Measurements from ENCODE around the gene PPP3CB.

The PPP3CB gene

DNA sequence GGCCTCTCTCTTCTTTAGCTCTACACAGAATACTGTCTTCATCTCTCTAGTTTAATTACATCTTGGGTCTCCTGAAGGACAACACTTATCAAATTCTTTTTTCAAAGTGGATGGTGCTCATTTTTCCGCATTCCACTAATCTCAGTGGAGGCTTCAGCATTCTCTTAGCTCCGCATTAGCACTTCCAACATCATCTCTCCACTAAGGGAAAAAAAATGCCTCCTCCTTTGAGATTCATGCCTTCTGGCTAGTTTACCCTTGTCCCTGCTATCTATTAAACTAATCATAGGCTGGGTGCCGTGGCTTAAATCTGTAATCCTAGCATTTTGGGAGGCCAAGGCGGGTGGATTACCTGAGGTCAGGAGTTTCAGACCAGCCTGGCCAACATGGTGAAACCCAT, 9.2 kb downstream of the PPP3CB start:
- no peak overlapping the region for H3K27ac ChIP-seq (ENCODE audit: low read length, poor library complexity, severe bottlenecking)
- H3K23ac ChIP-seq (ENCODE audit: low read length in 2 of 2) = no peak overlapping the region
- no peak overlapping the region for H3K9ac ChIP-seq (ENCODE audit: low read length)
- H3K18ac ChIP-seq (ENCODE audit: low read depth in 1 of 2, low read length in 2 of 2) = no peak overlapping the region
- no peak overlapping the region for H2AFZ ChIP-seq (ENCODE audit: low read depth, low read length)
- no peaks in the 10 kb centered on the region for H3K9me3 ChIP-seq (ENCODE audit: control insufficient read depth, low read length)
- H3K4ac ChIP-seq (ENCODE audit: low read depth in 1 of 2, low read length in 2 of 2) = no peak overlapping the region
- no peak overlapping the region for H4K8ac ChIP-seq (ENCODE audit: low read length)
- no peak overlapping the region for H2BK120ac ChIP-seq (ENCODE audit: low read depth, low read length)
- no peak overlapping the region for H2BK15ac ChIP-seq (ENCODE audit: low read depth, poor library complexity, severe bottlenecking)
- H2BK12ac ChIP-seq (ENCODE audit: low read length in 2 of 2) = no peak overlapping the region
- H3K79me1 ChIP-seq (replicated peaks; ENCODE audit: low read length, poor library complexity, severe bottlenecking) = peaks cover 11% of the 10 kb centered on the region
- H3K27me3 ChIP-seq (ENCODE audit: control insufficient read depth in 1 of 2, insufficient read depth in 1 of 2, low read length in 2 of 2) = no peaks in the 10 kb centered on the region
- H3K4me2 ChIP-seq (ENCODE audit: low read length, poor library complexity, severe bottlenecking) = no peak overlapping the region
- no peak overlapping the region for H2BK5ac ChIP-seq (ENCODE audit: low read depth, low read length, poor library complexity, severe bottlenecking)
- peaks cover 3 to 38% of the 10 kb centered on the region in 2 experiments for H3K36me3 ChIP-seq (ENCODE audit: control insufficient read depth in 1 of 2, insufficient read depth in 2 of 2, low read depth in 1 of 2, low read length in 2 of 2)
- no peaks in the 10 kb centered on the region for H3K4me1 ChIP-seq (ENCODE audit: control insufficient read depth, insufficient read depth, low read depth, low read length)
- no peak overlapping the region for H3K14ac ChIP-seq (ENCODE audit: low read length in 2 of 2)
- no peak for DNase-seq
- 99% methylated on average over 4 of the region's 4 CpGs for WGBS
- H2AK5ac ChIP-seq (ENCODE audit: low read length, severe bottlenecking) = no peak overlapping the region
- H4K91ac ChIP-seq (ENCODE audit: low read length) = no peak overlapping the region
- no peak overlapping the region for H3K4me3 ChIP-seq (ENCODE audit: insufficient read depth in 1 of 2, low read depth in 1 of 2, low read length in 2 of 2)

DNA sequence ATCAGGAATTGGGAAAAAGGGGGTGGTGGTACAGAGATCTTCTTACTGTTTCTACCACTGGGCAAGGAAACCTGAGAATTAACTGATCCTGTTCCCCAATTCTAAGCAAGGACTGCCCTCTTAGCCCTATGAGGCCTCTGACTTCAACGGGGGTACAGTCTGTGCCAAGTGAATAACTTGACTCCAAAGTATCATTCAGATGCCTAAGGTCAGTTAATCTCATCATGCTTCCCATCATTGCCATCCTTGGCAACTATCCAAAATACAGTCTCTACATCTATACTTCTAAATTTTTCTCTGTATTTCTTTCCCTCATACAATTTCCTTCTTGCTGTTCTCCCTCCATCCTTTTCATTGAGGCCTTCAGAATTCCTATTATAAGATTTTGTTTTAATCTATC, 10.5 kb downstream of the PPP3CB start:
- H3K4me1 ChIP-seq (ENCODE audit: control insufficient read depth, insufficient read depth, low read depth, low read length) = peaks cover 2% of the 10 kb centered on the region
- no peak overlapping the region for H3K4me3 ChIP-seq (ENCODE audit: insufficient read depth in 1 of 2, low read depth in 1 of 2, low read length in 2 of 2)
- no peak overlapping the region for H4K91ac ChIP-seq (ENCODE audit: low read length)
- H2BK15ac ChIP-seq (ENCODE audit: low read depth, poor library complexity, severe bottlenecking) = no peak overlapping the region
- no peak overlapping the region for H3K23ac ChIP-seq (ENCODE audit: low read length in 2 of 2)
- H3K27ac ChIP-seq (ENCODE audit: low read length, poor library complexity, severe bottlenecking) = no peak overlapping the region
- H3K14ac ChIP-seq (ENCODE audit: low read length in 2 of 2) = no peak overlapping the region
- WGBS = 70% methylated on average over 1 of the region's 1 CpG
- peaks cover 3 to 35% of the 10 kb centered on the region in 2 experiments for H3K36me3 ChIP-seq (ENCODE audit: control insufficient read depth in 1 of 2, insufficient read depth in 2 of 2, low read depth in 1 of 2, low read length in 2 of 2)
- no peak for DNase-seq
- no peak overlapping the region for H3K4ac ChIP-seq (ENCODE audit: low read depth in 1 of 2, low read length in 2 of 2)
- H3K9ac ChIP-seq (ENCODE audit: low read length) = no peak overlapping the region
- H2BK5ac ChIP-seq (ENCODE audit: low read depth, low read length, poor library complexity, severe bottlenecking) = no peak overlapping the region
- no peak overlapping the region for H2BK120ac ChIP-seq (ENCODE audit: low read depth, low read length)
- peaks cover 11% of the 10 kb centered on the region for H3K79me1 ChIP-seq (replicated peaks; ENCODE audit: low read length, poor library complexity, severe bottlenecking)
- H3K27me3 ChIP-seq (ENCODE audit: control insufficient read depth in 1 of 2, insufficient read depth in 1 of 2, low read length in 2 of 2) = no peaks in the 10 kb centered on the region
- no peak overlapping the region for H4K8ac ChIP-seq (ENCODE audit: low read length)
- H2AK5ac ChIP-seq (ENCODE audit: low read length, severe bottlenecking) = no peak overlapping the region
- no peak overlapping the region for H3K18ac ChIP-seq (ENCODE audit: low read depth in 1 of 2, low read length in 2 of 2)
- H3K4me2 ChIP-seq (ENCODE audit: low read length, poor library complexity, severe bottlenecking) = no peak overlapping the region
- H2BK12ac ChIP-seq (ENCODE audit: low read length in 2 of 2) = no peak overlapping the region
- H2AFZ ChIP-seq (ENCODE audit: low read depth, low read length) = no peak overlapping the region
- H3K9me3 ChIP-seq (ENCODE audit: control insufficient read depth, low read length) = no peaks in the 10 kb centered on the region

DNA sequence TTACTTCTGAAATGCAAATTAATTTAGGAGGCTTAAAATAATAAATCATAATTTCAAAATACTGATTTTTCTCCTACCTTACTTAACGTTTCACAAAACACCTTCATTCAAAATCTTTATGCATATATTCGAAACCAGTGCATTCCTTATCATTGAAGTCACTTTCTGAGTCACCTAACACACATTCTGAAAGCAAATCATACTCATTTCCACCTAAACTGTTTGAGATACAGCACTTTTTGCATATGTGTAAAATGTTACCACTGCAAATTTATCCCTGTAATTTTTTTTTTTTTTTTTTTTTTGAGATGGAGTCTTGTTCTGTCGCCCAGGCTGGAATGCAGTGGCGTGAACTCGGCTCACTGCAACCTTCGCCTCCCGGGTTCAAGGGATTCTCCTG, 15.7 kb downstream of the PPP3CB start:
- Histone ChIP-seq H2BK5ac (ENCODE audit: low read depth, low read length, poor library complexity, severe bottlenecking) (no peak overlapping the region), H3K9ac (ENCODE audit: low read length) (no peak overlapping the region), H4K91ac (ENCODE audit: low read length) (no peak overlapping the region), H3K79me1 (replicated peaks; ENCODE audit: low read length, poor library complexity, severe bottlenecking) (peaks cover 6% of the 10 kb centered on the region), H3K4me2 (ENCODE audit: low read length, poor library complexity, severe bottlenecking) (no peak overlapping the region), H2BK12ac (ENCODE audit: low read length in 2 of 2) (no peak overlapping the region), H3K4me3 (ENCODE audit: insufficient read depth in 1 of 2, low read depth in 1 of 2, low read length in 2 of 2) (no peak overlapping the region), H3K27me3 (ENCODE audit: control insufficient read depth in 1 of 2, insufficient read depth in 1 of 2, low read length in 2 of 2) (no peaks in the 10 kb centered on the region), H3K36me3 (ENCODE audit: control insufficient read depth in 1 of 2, insufficient read depth in 2 of 2, low read depth in 1 of 2, low read length in 2 of 2) (peaks cover 12 to 52% of the 10 kb centered on the region in 2 experiments), H3K18ac (ENCODE audit: low read depth in 1 of 2, low read length in 2 of 2) (no peak overlapping the region), H2AK5ac (ENCODE audit: low read length, severe bottlenecking) (no peak overlapping the region), H2BK15ac (ENCODE audit: low read depth, poor library complexity, severe bottlenecking) (no peak overlapping the region), H3K23ac (ENCODE audit: low read length in 2 of 2) (no peak overlapping the region), H2AFZ (ENCODE audit: low read depth, low read length) (no peak overlapping the region), H3K4me1 (ENCODE audit: control insufficient read depth, insufficient read depth, low read depth, low read length) (peaks cover 3% of the 10 kb centered on the region), H3K4ac (ENCODE audit: low read depth in 1 of 2, low read length in 2 of 2) (no peak overlapping the region), H3K14ac (ENCODE audit: low read length in 2 of 2) (no peak overlapping the region), H2BK120ac (ENCODE audit: low read depth, low read length) (no peak overlapping the region), H4K8ac (ENCODE audit: low read length) (no peak overlapping the region), H3K9me3 (ENCODE audit: control insufficient read depth, low read length) (no peaks in the 10 kb centered on the region), H3K27ac (ENCODE audit: low read length, poor library complexity, severe bottlenecking) (peak overlapping the region; percentile 53)
- DNase-seq = peak; percentile 41
- WGBS = 64% methylated on average over 7 of the region's 7 CpGs

DNA sequence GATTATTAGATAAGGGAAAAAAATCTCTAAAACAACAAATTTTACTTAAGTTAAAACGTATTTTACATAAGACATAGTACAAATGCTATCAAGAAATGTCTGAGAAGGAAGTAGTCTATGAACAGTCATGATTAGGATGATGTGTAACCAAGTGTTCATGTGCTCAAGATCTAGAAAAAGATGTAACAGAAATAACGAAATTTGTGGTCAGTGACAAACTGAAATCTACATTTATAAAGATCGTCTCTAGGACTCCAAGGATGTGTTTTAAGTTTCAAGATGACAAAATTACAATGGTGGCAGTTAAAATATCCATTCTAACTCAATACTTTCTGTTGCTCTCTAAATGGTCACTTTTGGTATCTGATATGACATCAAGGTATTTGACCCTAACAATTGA, 17.2 kb downstream of the PPP3CB start:
- no peaks in the 10 kb centered on the region for H3K9me3 ChIP-seq (ENCODE audit: control insufficient read depth, low read length)
- H2BK5ac ChIP-seq (ENCODE audit: low read depth, low read length, poor library complexity, severe bottlenecking) = no peak overlapping the region
- no peak overlapping the region for H2AFZ ChIP-seq (ENCODE audit: low read depth, low read length)
- no peak overlapping the region for H3K23ac ChIP-seq (ENCODE audit: low read length in 2 of 2)
- WGBS = 100% methylated on average over 1 of the region's 3 CpGs
- no peak overlapping the region for H3K27ac ChIP-seq (ENCODE audit: low read length, poor library complexity, severe bottlenecking)
- no peaks in the 10 kb centered on the region for H3K27me3 ChIP-seq (ENCODE audit: control insufficient read depth in 1 of 2, insufficient read depth in 1 of 2, low read length in 2 of 2)
- H2BK12ac ChIP-seq (ENCODE audit: low read length in 2 of 2) = no peak overlapping the region
- no peak overlapping the region for H4K91ac ChIP-seq (ENCODE audit: low read length)
- no peak overlapping the region for H3K14ac ChIP-seq (ENCODE audit: low read length in 2 of 2)
- peaks cover 3% of the 10 kb centered on the region for H3K4me1 ChIP-seq (ENCODE audit: control insufficient read depth, insufficient read depth, low read depth, low read length)
- no peak overlapping the region for H4K8ac ChIP-seq (ENCODE audit: low read length)
- peaks cover 15 to 67% of the 10 kb centered on the region in 2 experiments for H3K36me3 ChIP-seq (ENCODE audit: control insufficient read depth in 1 of 2, insufficient read depth in 2 of 2, low read depth in 1 of 2, low read length in 2 of 2)
- no peak overlapping the region for H2AK5ac ChIP-seq (ENCODE audit: low read length, severe bottlenecking)
- H3K9ac ChIP-seq (ENCODE audit: low read length) = no peak overlapping the region
- H2BK15ac ChIP-seq (ENCODE audit: low read depth, poor library complexity, severe bottlenecking) = no peak overlapping the region
- no peak overlapping the region for H3K18ac ChIP-seq (ENCODE audit: low read depth in 1 of 2, low read length in 2 of 2)
- no peak overlapping the region for H3K4me3 ChIP-seq (ENCODE audit: insufficient read depth in 1 of 2, low read depth in 1 of 2, low read length in 2 of 2)
- no peak for DNase-seq
- H3K4ac ChIP-seq (ENCODE audit: low read depth in 1 of 2, low read length in 2 of 2) = no peak overlapping the region
- no peak overlapping the region for H2BK120ac ChIP-seq (ENCODE audit: low read depth, low read length)
- peaks cover 4% of the 10 kb centered on the region for H3K79me1 ChIP-seq (replicated peaks; ENCODE audit: low read length, poor library complexity, severe bottlenecking)
- H3K4me2 ChIP-seq (ENCODE audit: low read length, poor library complexity, severe bottlenecking) = no peak overlapping the region
